WERI-Rb-1 (cell line): Measurements from ENCODE around the gene GAK.

Source experiments
- DNase-seq: peaks from one replicate; pipeline ENCODE4 v3.0.0-alpha.2; 2020
- H3K27ac ChIP-seq: fragments of 250-450 bp; sonication (Bioruptor Pico); 2 replicates; pipeline ENCODE4 v1.5.1; 2020; ENCODE audit warnings: mild to moderate bottlenecking, moderate library complexity
- H3K27me3 ChIP-seq: fragments of 250-450 bp; sonication (Bioruptor Pico); 2 replicates; pipeline ENCODE4 v1.5.1; 2021; ENCODE audit warnings: mild to moderate bottlenecking, low read depth, moderate library complexity; ENCODE audit not compliant: insufficient read depth, severe bottlenecking
- H3K36me3 ChIP-seq: fragments of 250-450 bp; sonication (Bioruptor Pico); 2 replicates; pipeline ENCODE4 v1.5.1; 2020; ENCODE audit warnings: mild to moderate bottlenecking, moderate library complexity
- H3K4me3 ChIP-seq: 2 replicates; pipeline ENCODE4 v1.5.1; 2011; ENCODE audit warnings: low read depth, mild to moderate bottlenecking, control low read depth, low read length
- H3K9me3 ChIP-seq: fragments of 250-450 bp; sonication (Bioruptor Pico); 2 replicates; pipeline ENCODE4 v1.5.1; 2021; ENCODE audit warnings: mild to moderate bottlenecking, moderate library complexity; ENCODE audit not compliant: severe bottlenecking
- TF ChIP-seq, protein P1 (sequence below): IDR thresholded peaks from 2 replicates; pipeline ENCODE4 v1.5.1; 2011; ENCODE audit warnings: low read depth, mild to moderate bottlenecking, control low read depth, inconsistent platforms, low read length

The GAK gene

DNA sequence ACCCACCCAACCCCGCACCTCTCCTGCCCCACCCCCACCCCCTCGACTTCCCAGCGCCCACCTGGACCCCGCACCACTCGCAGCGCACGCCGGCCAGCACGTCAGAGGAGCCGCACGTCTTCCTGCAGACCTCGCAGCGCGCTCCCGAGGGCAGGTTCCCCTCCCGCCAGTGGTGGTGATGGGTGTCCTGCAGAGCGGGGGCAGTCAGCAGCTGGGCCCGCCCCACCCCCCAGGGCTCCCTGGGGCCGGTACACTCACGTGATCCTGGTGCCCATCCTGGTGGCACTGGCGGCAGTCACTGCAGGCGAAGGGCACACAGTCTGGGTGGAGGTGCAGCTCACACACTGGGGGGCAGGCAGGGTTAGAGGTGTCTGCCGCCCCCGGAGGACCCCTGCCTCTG is 36.1 kb upstream of the GAK start:
- Histone ChIP-seq H3K9me3 (no peaks in the 10 kb centered on the region), H3K4me3 (no peak overlapping the region), H3K27me3 (no peaks in the 10 kb centered on the region), H3K27ac (no peak overlapping the region), H3K36me3 (no peaks in the 10 kb centered on the region; the same call in 1 of the 2 replicates)
- TF ChIP-seq, protein P1, sequence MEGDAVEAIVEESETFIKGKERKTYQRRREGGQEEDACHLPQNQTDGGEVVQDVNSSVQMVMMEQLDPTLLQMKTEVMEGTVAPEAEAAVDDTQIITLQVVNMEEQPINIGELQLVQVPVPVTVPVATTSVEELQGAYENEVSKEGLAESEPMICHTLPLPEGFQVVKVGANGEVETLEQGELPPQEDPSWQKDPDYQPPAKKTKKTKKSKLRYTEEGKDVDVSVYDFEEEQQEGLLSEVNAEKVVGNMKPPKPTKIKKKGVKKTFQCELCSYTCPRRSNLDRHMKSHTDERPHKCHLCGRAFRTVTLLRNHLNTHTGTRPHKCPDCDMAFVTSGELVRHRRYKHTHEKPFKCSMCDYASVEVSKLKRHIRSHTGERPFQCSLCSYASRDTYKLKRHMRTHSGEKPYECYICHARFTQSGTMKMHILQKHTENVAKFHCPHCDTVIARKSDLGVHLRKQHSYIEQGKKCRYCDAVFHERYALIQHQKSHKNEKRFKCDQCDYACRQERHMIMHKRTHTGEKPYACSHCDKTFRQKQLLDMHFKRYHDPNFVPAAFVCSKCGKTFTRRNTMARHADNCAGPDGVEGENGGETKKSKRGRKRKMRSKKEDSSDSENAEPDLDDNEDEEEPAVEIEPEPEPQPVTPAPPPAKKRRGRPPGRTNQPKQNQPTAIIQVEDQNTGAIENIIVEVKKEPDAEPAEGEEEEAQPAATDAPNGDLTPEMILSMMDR, result no peak
- DNase-seq, result no peak

DNA sequence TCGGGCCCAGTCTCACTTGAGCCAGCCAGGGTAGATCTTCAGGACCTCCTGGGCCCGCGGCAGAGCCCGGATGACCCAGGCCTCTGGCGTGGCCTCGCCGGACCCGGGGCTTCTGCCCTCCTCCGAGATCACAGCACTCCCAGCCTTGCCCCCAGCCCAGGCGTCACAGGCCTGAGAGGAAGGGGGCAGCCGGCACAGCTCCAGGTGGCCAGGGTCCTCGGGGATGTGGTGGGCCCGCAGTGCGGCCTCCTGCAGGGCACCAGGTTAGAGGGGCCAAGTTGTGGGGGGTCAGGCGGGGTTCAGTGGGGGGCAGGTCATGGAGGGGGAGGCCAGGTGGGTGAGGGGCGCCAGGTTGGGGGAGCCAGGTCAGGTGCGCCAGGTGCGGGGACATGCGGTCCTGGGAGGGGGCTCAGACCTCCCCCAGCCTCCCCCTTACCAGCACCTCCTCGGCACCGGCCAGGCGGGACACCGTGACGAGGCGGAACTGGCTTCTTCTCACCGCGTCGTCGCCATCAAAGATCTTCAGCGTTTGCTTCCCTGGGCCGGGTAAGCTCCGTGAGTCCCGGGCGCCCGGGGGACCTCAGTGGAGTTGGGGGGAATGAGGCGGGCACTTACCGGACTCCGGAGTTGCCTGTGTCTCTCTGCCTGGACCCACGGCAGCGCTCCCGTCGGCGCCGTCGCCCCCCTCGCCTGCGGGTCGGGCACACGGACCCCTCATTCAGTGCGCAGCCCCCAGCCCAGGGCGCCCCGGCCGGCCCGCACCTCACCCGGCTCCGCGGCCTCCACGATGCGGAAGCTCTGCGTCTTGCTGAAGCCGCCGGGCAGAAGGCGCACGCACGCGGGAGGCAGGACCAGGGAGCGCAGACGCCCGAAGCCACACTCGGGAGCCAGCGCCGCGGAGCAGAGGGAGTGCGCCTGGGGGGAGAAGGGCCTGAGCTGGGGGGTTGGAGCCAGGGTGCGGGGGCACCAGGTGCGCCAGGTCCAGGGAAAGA is 35.3 kb upstream of the GAK start:
- no peaks in the 10 kb centered on the region; the same call in 1 of the 2 replicates for H3K36me3 ChIP-seq
- TF ChIP-seq, protein P1, result no peak
- no peak overlapping the region for H3K27ac ChIP-seq
- no peaks in the 10 kb centered on the region for H3K9me3 ChIP-seq
- no peak overlapping the region for H3K4me3 ChIP-seq
- H3K27me3 ChIP-seq, result no peaks in the 10 kb centered on the region
- no peak for DNase-seq

DNA sequence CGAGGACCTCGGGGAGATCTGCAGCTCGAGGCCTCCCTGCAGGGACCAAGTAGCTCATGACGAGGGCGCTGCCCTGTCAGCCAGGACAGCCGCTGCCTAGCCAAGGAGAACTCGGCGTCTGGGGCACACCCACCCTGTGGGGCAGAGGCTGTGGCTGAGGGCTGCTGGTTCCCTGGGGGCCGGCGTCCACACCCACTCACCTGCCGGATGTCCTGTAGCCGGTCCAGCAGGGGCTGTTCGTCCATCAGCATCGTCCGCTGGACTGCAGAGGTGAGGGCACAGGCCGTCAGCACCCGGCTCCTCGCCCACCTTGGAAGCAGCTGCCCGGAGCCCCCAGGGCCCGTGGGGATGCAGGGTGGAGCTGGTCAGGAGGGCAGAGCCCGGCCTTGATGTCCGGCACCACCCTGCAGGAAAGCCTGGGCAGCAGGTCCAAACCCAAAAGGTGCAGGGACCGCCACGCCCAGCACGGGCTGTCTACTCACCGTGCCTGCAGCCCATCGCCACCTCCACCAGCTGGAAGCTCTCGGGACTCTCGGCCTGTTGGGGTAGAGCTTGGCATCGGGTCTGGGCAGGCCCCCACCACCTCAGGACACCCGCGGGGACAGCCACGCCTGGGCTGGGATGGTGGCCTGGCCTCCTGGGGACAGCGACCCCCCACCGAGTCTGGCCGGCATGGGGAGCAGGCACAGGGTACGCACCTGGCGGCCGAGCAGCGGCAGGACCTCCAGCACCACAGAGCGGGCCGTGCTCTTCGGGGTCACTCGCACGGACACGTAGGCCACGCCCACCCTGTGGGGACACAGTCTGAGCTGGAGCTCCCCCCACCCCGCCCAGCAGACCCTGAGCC is 34.4 kb upstream of the GAK start:
- H3K27me3 ChIP-seq, result no peaks in the 10 kb centered on the region
- no peaks in the 10 kb centered on the region for H3K9me3 ChIP-seq
- H3K27ac ChIP-seq, result no peak overlapping the region
- TF ChIP-seq, protein P1, result no peak
- no peak overlapping the region for H3K4me3 ChIP-seq
- no peak for DNase-seq
- peaks cover 7% of the 10 kb centered on the region; the same call in 1 of the 2 replicates for H3K36me3 ChIP-seq

DNA sequence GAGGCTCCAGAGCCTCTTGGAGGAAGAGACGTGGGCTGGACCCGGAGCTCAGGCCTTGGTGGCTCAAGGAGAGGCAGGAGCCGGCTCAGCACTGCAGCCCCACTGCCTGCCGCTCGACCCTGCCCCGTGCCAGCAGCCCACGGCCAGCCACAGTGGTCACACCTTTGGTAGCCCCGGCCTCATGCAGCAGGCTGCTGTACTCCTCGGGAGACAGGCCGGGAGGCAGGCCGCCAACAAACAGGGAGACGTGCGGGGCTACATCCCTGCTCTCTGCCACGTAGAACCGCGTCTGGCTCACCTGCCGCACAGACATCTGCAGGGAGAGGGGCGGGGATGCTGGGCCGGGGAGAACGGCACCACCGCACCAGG is 33.6 kb upstream of the GAK start:
- H3K4me3 ChIP-seq, result no peak overlapping the region
- H3K9me3 ChIP-seq, result no peaks in the 10 kb centered on the region
- no peaks in the 10 kb centered on the region for H3K27me3 ChIP-seq
- no peak overlapping the region for H3K27ac ChIP-seq
- H3K36me3 ChIP-seq, result peaks cover 9% of the 10 kb centered on the region; the same call in 1 of the 2 replicates
- DNase-seq, result no peak
- TF ChIP-seq, protein P1, result no peak

DNA sequence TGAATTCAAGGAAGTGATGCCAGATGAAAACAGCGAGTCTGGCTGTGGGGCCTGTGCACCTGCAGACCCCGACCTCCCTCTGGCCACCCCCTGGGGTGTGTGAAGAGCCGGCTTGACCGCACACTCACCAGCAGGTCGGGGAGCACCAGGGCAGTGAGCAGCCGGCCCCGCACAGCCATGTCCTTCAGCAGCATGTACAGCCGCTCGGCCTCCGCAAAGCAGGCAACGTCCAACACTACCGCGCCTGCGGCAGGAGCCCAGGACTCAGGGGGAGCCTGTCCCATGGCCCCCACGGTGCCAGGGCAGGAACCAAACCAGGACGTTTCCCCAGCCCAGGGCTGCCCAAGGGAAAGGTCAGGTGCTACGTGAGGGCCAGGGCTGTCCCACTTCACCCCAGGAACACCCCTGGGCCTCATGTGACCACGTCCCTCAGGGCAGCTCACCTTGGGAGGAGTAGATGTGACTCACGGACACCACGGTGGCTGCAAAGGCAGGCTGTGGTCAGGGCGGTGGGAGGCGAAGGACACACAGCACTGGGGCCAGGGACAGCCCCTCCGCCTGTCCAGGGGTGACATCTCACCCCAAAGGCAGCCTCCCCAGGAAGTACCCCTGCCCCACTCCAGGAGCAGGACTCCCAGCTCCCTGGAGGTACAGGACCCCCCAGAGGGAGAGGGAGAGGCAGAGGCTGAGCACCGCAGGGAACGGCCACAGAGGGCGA is 33.1 kb upstream of the GAK start:
- Histone ChIP-seq H3K27me3 (no peaks in the 10 kb centered on the region), H3K9me3 (no peaks in the 10 kb centered on the region), H3K27ac (no peak overlapping the region), H3K36me3 (peaks cover 9% of the 10 kb centered on the region; the same call in 1 of the 2 replicates), H3K4me3 (no peak overlapping the region)
- no peak for DNase-seq
- TF ChIP-seq, protein P1, result no peak
